Muscle of arm (tissue), 14 donors: ENCODE measurements around the gene CPT2. TPM values are rescaled to one million over a fixed set of nuclear protein-coding genes. Genes with fewer than 3 reads are reported as not detected.

Experiments
- DNase-seq: peaks from one replicate; pipeline ENCODE4 v3.0.0-alpha.2; 2013
- long read RNA-seq, 11 donors: transcript quantifications; one replicate each; lab custom pipeline, GENCODE V29; 2026
- polyA plus RNA-seq, 12 donors: library from polyadenylated mRNA; unstranded; fragments of 120-200 nt; gene quantifications; one replicate each; pipeline ENCODE4 v1.2.1, GENCODE V29; 2013; ENCODE audit not compliant: insufficient read length in 12 of 12

Gene CPT2
- 10 to 100 TPM in 11 of 12 donors, not detected in 1; 10.5 to 21.1 (median 12.4) TPM for polyA plus RNA-seq
- long read RNA-seq, donor 1, full-length matches to known transcripts, result 10 of 115 reads
- long read RNA-seq, donor 1, partial matches to known transcripts, result 51 of 115 reads
- long read RNA-seq, donor 1, other reads (novel, unspliced or antisense), result 54 of 115 reads
- long read RNA-seq, donor 2, full-length matches to known transcripts, result 3 of 3 reads
- long read RNA-seq, donor 2, partial matches to known transcripts, result 0 of 3 reads
- long read RNA-seq, donor 2, other reads (novel, unspliced or antisense), result 0 of 3 reads
- long read RNA-seq, donor 3, partial matches to known transcripts, result 32 of 32 reads
- long read RNA-seq, donor 3, other reads (novel, unspliced or antisense), result 0 of 32 reads
- long read RNA-seq, donor 4, full-length matches to known transcripts, result 1 of 1 reads
- long read RNA-seq, donor 4, partial matches to known transcripts, result 0 of 1 reads
- long read RNA-seq, donor 4, other reads (novel, unspliced or antisense), result 0 of 1 reads
- long read RNA-seq, donor 5, full-length matches to known transcripts, result 11 of 11 reads
- long read RNA-seq, donor 5, partial matches to known transcripts, result 0 of 11 reads
- long read RNA-seq, donor 5, other reads (novel, unspliced or antisense), result 0 of 11 reads
- long read RNA-seq, donor 6, full-length matches to known transcripts, result 3 of 3 reads
- long read RNA-seq, donor 6, partial matches to known transcripts, result 0 of 3 reads
- long read RNA-seq, donor 6, other reads (novel, unspliced or antisense), result 0 of 3 reads
- long read RNA-seq, donor 7, full-length matches to known transcripts, result 6 of 6 reads
- long read RNA-seq, donor 7, partial matches to known transcripts, result 0 of 6 reads
- long read RNA-seq, donor 7, other reads (novel, unspliced or antisense), result 0 of 6 reads
- long read RNA-seq, donor 8, full-length matches to known transcripts, result 9 of 9 reads
- long read RNA-seq, donor 8, partial matches to known transcripts, result 0 of 9 reads
- long read RNA-seq, donor 8, other reads (novel, unspliced or antisense), result 0 of 9 reads
- long read RNA-seq, donor 9, full-length matches to known transcripts, result 4 of 4 reads
- long read RNA-seq, donor 9, partial matches to known transcripts, result 0 of 4 reads
- long read RNA-seq, donor 9, other reads (novel, unspliced or antisense), result 0 of 4 reads
- long read RNA-seq, donor 10, full-length matches to known transcripts, result 3 of 3 reads
- long read RNA-seq, donor 10, partial matches to known transcripts, result 0 of 3 reads
- long read RNA-seq, donor 10, other reads (novel, unspliced or antisense), result 0 of 3 reads
- long read RNA-seq, donor 11, full-length matches to known transcripts, result 9 of 173 reads
- long read RNA-seq, donor 11, partial matches to known transcripts, result 53 of 173 reads
- long read RNA-seq, donor 11, other reads (novel, unspliced or antisense), result 111 of 173 reads

- DNase-seq, result peak; percentile 94
Measured at GRCh38 chr1:53196485-53197290, at the start of gene CPT2. CPT2 (plus strand) TSS chr1:53196824; CDS start chr1:53196944, 120 bp downstream.

GRCh38 chr1:53147174-53147573, 49.5 kb upstream of the CPT2 start:
- no peak for DNase-seq

GRCh38 chr1:53148123-53148522, 48.5 kb upstream of the CPT2 start:
- no peak for DNase-seq

GRCh38 chr1:53153752-53154151, 42.9 kb upstream of the CPT2 start:
- no peak for DNase-seq

- DNase-seq, result no peak
Measured at GRCh38 chr1:53154859-53155438, 41.7 kb upstream of the CPT2 start.

GRCh38 chr1:53155534-53155933, 41.1 kb upstream of the CPT2 start:
- no peak for DNase-seq

- DNase-seq, result no peak
Measured at GRCh38 chr1:53155945-53156344, 40.7 kb upstream of the CPT2 start.

GRCh38 chr1:53156783-53157182, 39.8 kb upstream of the CPT2 start:
- no peak for DNase-seq

- no peak for DNase-seq
Measured at GRCh38 chr1:53158900-53159299, 37.7 kb upstream of the CPT2 start.

GRCh38 chr1:53160924-53161378, 35.7 kb upstream of the CPT2 start:
- DNase-seq, result no peak

GRCh38 chr1:53162621-53163020, 34.0 kb upstream of the CPT2 start:
- DNase-seq, result no peak

GRCh38 chr1:53163291-53163768, 33.3 kb upstream of the CPT2 start:
- no peak for DNase-seq

- no peak for DNase-seq
Measured at GRCh38 chr1:53165408-53165961, 31.1 kb upstream of the CPT2 start.

- DNase-seq, result no peak
Measured at GRCh38 chr1:53166366-53166765, 30.3 kb upstream of the CPT2 start.

GRCh38 chr1:53166912-53167311, 29.7 kb upstream of the CPT2 start:
- DNase-seq, result no peak

- DNase-seq, result no peak
Measured at GRCh38 chr1:53172426-53173128, 24.0 kb upstream of the CPT2 start.

GRCh38 chr1:53174971-53175913, 21.4 kb upstream of the CPT2 start:
- no peak for DNase-seq
